Hepatocyte (in vitro differentiated cells): ENCODE results near the gene MYL2. TPM values are rescaled to one million over a fixed set of nuclear protein-coding genes. Genes with fewer than 3 reads are reported as not detected.

Source experiments
- DNase-seq: peaks from one replicate; pipeline ENCODE4 v3.0.0-alpha.2; 2016; ENCODE audit warnings: low spot score
- H2AFZ ChIP-seq: fragments of 200-600 bp; sonication (generic); 2 replicates; pipeline ENCODE4 v1.6.0; 2016; ENCODE audit warnings: antibody characterized with exemption, mild to moderate bottlenecking
- H3K27ac ChIP-seq: fragments of 200-600 bp; sonication (generic); 2 replicates; pipeline ENCODE4 v1.5.1; 2016; ENCODE audit warnings: mild to moderate bottlenecking
- H3K27me3 ChIP-seq: fragments of 200-600 bp; sonication (generic); 2 replicates; pipeline ENCODE4 v1.6.1; 2016
- H3K36me3 ChIP-seq: fragments of 200-600 bp; sonication (generic); replicated peaks from 2 replicates; pipeline ENCODE4 v1.5.1; 2016; ENCODE audit warnings: low read depth; ENCODE audit not compliant: insufficient read depth
- H3K4me1 ChIP-seq: fragments of 200-600 bp; sonication (generic); 2 replicates; pipeline ENCODE4 v1.5.1; 2016; ENCODE audit warnings: mild to moderate bottlenecking, moderate library complexity; ENCODE audit not compliant: insufficient read depth
- H3K4me2 ChIP-seq: fragments of 200-600 bp; sonication (generic); 2 replicates; pipeline ENCODE4 v1.6.0; 2016
- H3K4me3 ChIP-seq: fragments of 200-600 bp; sonication (generic); 2 replicates; pipeline ENCODE4 v1.5.1; 2016; ENCODE audit warnings: mild to moderate bottlenecking
- H3K79me2 ChIP-seq: fragments of 200-600 bp; sonication (generic); 2 replicates; pipeline ENCODE4 v1.6.0; 2017; ENCODE audit warnings: mild to moderate bottlenecking
- H3K9me2 ChIP-seq: fragments of 200-600 bp; sonication (generic); replicated peaks from 2 replicates; pipeline ENCODE4 v1.6.0; 2017; ENCODE audit warnings: mild to moderate bottlenecking; ENCODE audit not compliant: insufficient read depth
- H3K9me3 ChIP-seq: fragments of 200-600 bp; sonication (generic); 2 replicates; pipeline ENCODE4 v1.5.1; 2016; ENCODE audit warnings: low read depth, mild to moderate bottlenecking
- H4K20me1 ChIP-seq: fragments of 200-600 bp; sonication (generic); 2 replicates; pipeline ENCODE4 v1.6.0; 2016; ENCODE audit warnings: mild to moderate bottlenecking; ENCODE audit not compliant: insufficient read depth, poor library complexity, severe bottlenecking
- CTCF ChIP-seq: fragments of 200-600 bp; sonication (generic); IDR thresholded peaks from 2 replicates; pipeline ENCODE4 v1.5.1; 2016; ENCODE audit warnings: antibody characterized with exemption, mild to moderate bottlenecking; ENCODE audit not compliant: poor library complexity
- EZH2 ChIP-seq: fragments of 200-600 bp; sonication (generic); IDR thresholded peaks from 2 replicates; pipeline ENCODE4 v1.6.1; 2016; ENCODE audit warnings: antibody characterized with exemption, mild to moderate bottlenecking, borderline replicate concordance
- EZH2phosphoT487 ChIP-seq: fragments of 200-600 bp; sonication (generic); IDR thresholded peaks from one replicate; pipeline ENCODE4 v1.6.1; 2018; ENCODE audit warnings: antibody characterized with exemption, mild to moderate bottlenecking, low read depth, moderate library complexity; ENCODE audit not compliant: unreplicated experiment, severe bottlenecking
- WGBS: methylation state at CpG from one replicate; pipeline ENCODE4 v1.1.6; 2016; ENCODE audit warnings: low lambda C conversion rate; ENCODE audit errors: missing lambda C conversion rate; 5-methylcytosine and 5-hydroxymethylcytosine counted together
- polyA plus RNA-seq: library from polyadenylated mRNA; unstranded; fragments of >200 nt; fragmentation: Nextera tagmentation; extraction: Ambion mirVana; gene quantifications from 2 replicates; pipeline ENCODE4 v1.2.1, GENCODE V29; 2016
- total RNA-seq: library from RNA; depleted of rRNA; stranded (reverse); fragments of >200 nt; gene quantifications from 2 replicates; pipeline ENCODE4 v1.2.3, GENCODE V29; 2014

The MYL2 gene
- total and polyA plus RNA-seq, 2 experiments from 2014 or later = not detected

DNA sequence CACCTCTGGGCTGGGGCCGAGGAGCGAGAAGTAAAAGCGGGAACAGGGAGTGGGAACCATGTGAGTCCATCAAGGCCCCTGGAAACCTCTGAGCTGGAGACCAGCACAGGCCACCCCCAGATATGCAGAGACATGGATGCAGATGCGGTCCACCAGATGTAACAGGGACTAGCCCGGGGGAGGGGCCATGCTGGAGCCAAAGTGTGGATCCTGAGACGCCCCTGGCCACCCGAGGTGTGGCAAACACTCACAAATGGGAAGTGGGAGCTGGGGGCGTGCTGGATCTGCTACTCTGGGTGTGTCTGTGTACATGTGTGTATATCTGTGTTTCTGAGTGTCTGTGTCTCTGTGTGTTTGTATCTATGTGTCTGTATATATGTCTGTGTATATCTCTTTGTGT lies 12.8 kb downstream of the MYL2 start:
- no peak for DNase-seq
- Histone ChIP-seq H3K9me3 (no peaks in the 10 kb centered on the region), H4K20me1 (no peaks in the 10 kb centered on the region), H3K4me2 (no peak overlapping the region), H3K27ac (no peak overlapping the region), H3K27me3 (no peaks in the 10 kb centered on the region), H3K4me1 (no peaks in the 10 kb centered on the region), H3K4me3 (no peak overlapping the region), H3K9me2 (no peaks in the 10 kb centered on the region), H2AFZ (no peak overlapping the region), H3K79me2 (no peaks in the 10 kb centered on the region), H3K36me3 (no peaks in the 10 kb centered on the region)
- WGBS = 85% methylated on average over 8 of the region's 8 CpGs
- TF ChIP-seq EZH2phosphoT487 = no peak
- TF ChIP-seq CTCF = no peak
- TF ChIP-seq EZH2 = no peak

GRCh38 chr12:110906985-110907384 lies 13.4 kb downstream of the MYL2 start:
- no peaks in the 10 kb centered on the region for H4K20me1 ChIP-seq
- H3K9me3 ChIP-seq = no peaks in the 10 kb centered on the region
- no peaks in the 10 kb centered on the region for H3K9me2 ChIP-seq
- H3K4me1 ChIP-seq = no peaks in the 10 kb centered on the region
- no peaks in the 10 kb centered on the region for H3K36me3 ChIP-seq
- H3K4me2 ChIP-seq = no peak overlapping the region
- DNase-seq = no peak
- no peaks in the 10 kb centered on the region for H3K27me3 ChIP-seq
- no peak overlapping the region for H3K27ac ChIP-seq
- no peak for TF ChIP-seq EZH2phosphoT487
- no peak for TF ChIP-seq EZH2
- TF ChIP-seq CTCF = no peak
- WGBS = 98% methylated on average over 4 of the region's 4 CpGs
- H3K4me3 ChIP-seq = no peak overlapping the region
- H2AFZ ChIP-seq = no peak overlapping the region
- H3K79me2 ChIP-seq = no peaks in the 10 kb centered on the region

DNA sequence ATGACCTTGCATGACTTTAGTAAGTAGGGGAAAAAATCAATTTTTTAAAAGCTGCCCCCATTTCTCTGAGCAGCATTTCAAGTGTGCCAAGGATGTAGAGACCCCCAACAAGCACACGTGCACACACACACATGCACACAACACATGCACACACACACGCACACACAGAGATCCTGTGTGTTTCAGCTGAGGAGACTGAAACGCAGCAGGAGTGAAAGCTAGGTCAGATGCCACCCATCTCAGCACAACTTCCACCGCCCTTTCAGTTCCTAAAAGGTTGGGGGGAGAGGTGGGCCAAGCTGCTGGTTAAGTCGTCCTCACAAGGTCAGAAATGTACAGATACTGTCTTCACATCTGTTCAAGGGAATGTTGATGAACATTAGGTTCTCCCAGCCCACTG lies 13.9 kb downstream of the MYL2 start:
- Histone ChIP-seq H3K9me2 (no peaks in the 10 kb centered on the region), H3K27ac (no peak overlapping the region), H3K4me2 (no peak overlapping the region), H3K27me3 (no peaks in the 10 kb centered on the region), H3K4me3 (no peak overlapping the region), H3K36me3 (no peaks in the 10 kb centered on the region), H3K4me1 (no peaks in the 10 kb centered on the region), H3K79me2 (no peaks in the 10 kb centered on the region), H3K9me3 (no peaks in the 10 kb centered on the region), H4K20me1 (no peaks in the 10 kb centered on the region), H2AFZ (no peak overlapping the region)
- TF ChIP-seq EZH2phosphoT487 (no peak), EZH2 (no peak), CTCF (no peak)
- DNase-seq = no peak
- WGBS = 87% methylated on average over 5 of the region's 5 CpGs

GRCh38 chr12:110906083-110906482 lies 14.3 kb downstream of the MYL2 start:
- DNase-seq = no peak
- Histone ChIP-seq H3K79me2 (no peaks in the 10 kb centered on the region), H3K36me3 (no peaks in the 10 kb centered on the region), H3K4me3 (no peak overlapping the region), H3K4me1 (no peaks in the 10 kb centered on the region), H4K20me1 (no peaks in the 10 kb centered on the region), H3K4me2 (no peak overlapping the region), H3K27ac (no peak overlapping the region), H3K27me3 (no peaks in the 10 kb centered on the region), H3K9me3 (no peaks in the 10 kb centered on the region), H3K9me2 (no peaks in the 10 kb centered on the region), H2AFZ (no peak overlapping the region)
- TF ChIP-seq EZH2phosphoT487 (no peak), CTCF (no peak), EZH2 (no peak)
- WGBS = 67% methylated on average over 2 of the region's 3 CpGs
